Measurements from ENCODE around the gene MUC20. TPM values are rescaled to one million over a fixed set of nuclear protein-coding genes. Genes with fewer than 3 reads are reported as not detected.
"Not testable (repeated sequence)": the region's sequence is repeated elsewhere in the genome, so short reads cannot be mapped to it uniquely, and the experiment has no call there.

The MUC20 gene
- total RNA-seq (2021), result 0.33 TPM in 1 of 2 replicates, not detected in the other
- long read RNA-seq, result 0 reads

DNA sequence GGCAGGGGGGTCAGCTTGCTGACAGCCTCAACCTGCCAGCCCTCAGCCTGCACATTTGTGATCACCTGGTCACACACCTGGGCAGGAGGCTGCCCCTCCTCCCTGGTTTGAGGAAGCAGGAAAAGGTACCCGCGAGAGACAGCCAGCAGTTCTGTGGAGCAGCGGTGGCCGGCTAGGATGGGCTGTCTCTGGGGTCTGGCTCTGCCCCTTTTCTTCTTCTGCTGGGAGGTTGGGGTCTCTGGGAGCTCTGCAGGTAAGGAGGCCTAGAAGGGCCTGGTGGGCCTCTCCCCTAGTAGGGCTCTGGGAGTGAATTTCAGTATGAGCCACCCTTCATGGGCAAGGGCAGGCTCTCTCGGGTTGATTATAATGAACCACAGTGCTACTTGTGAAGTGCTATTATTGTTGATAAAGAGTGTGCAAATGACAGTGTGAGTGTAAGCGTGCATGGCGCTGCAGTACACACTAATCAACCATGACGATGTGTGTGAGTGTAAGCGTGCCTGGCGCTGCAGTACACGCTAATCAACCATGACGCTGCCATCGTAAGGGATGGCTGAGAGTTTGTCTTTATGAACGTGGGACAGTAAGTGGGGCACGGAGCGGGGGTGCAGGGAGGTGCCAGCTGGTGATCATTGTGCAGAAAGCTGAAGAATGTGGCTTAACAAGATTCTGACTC lies at the start of gene MUC20:
Gene MUC20, plus strand, starts transcription at position 148 of the 676 bp plus-strand sequence. Its CDS starts 30 bp downstream, at position 178.
- Mint-ChIP-seq H3K27me3 (ENCODE audit: low read depth) (peaks cover 22% of the 10 kb centered on the region), H3K4me1 (peaks cover 34 to 36% of the 10 kb centered on the region in 2 experiments)
- H3K56ac ChIP-seq (ENCODE audit: insufficient read length, low read depth, low read length); H3K27ac Mint-ChIP-seq; H3K23me2 ChIP-seq (ENCODE audit: insufficient read length, low read depth, low read length, poor library complexity, severe bottlenecking); H3K79me1 ChIP-seq (ENCODE audit: insufficient read depth, low read depth, low read length, poor library complexity, severe bottlenecking); H3K9ac ChIP-seq (ENCODE audit: extremely low read depth, insufficient read length, low read length); H3K36me3 Mint-ChIP-seq (ENCODE audit: insufficient read depth in 1 of 3, low read depth in 3 of 3); H2AK5ac ChIP-seq (ENCODE audit: insufficient read length, low read length); H3K9me3 Mint-ChIP-seq; H2BK20ac ChIP-seq (ENCODE audit: low read depth, low read length, poor library complexity, severe bottlenecking); H4K5ac ChIP-seq (ENCODE audit: insufficient read length, low read depth, low read length); H2BK5ac ChIP-seq (ENCODE audit: insufficient read length, low read length); H4K20me1 ChIP-seq (ENCODE audit: control insufficient read depth, insufficient read depth, insufficient read length); H4K91ac ChIP-seq (ENCODE audit: insufficient read length, low read depth, low read length); H3K9me3 ChIP-seq (ENCODE audit: control insufficient read depth, low read depth, low read length); DNase-seq; H3K4me1 ChIP-seq (ENCODE audit: insufficient read depth, low read length); H2BK12ac ChIP-seq (ENCODE audit: insufficient read length, low read depth, low read length); H3K4ac ChIP-seq (ENCODE audit: low read depth, low read length); H3K14ac ChIP-seq (ENCODE audit: insufficient read depth, low read length); H3K27me3 ChIP-seq (ENCODE audit: insufficient read depth, low read length); H3K4me3 Mint-ChIP-seq; H3K27ac ChIP-seq (ENCODE audit: insufficient read length, low read depth, low read length); H3K79me2 ChIP-seq (ENCODE audit: insufficient read depth, low read length); H3K4me2 ChIP-seq (ENCODE audit: insufficient read depth, insufficient read length, low read length); H2BK15ac ChIP-seq (ENCODE audit: low read depth, low read length); H4K8ac ChIP-seq (replicated peaks; ENCODE audit: insufficient read length, low read depth, low read length); H3K23ac ChIP-seq (ENCODE audit: insufficient read length, low read depth, low read length); H2BK120ac ChIP-seq (ENCODE audit: low read depth, low read length, poor library complexity, severe bottlenecking); H3T11ph ChIP-seq (ENCODE audit: low read length); H2AFZ ChIP-seq (ENCODE audit: low read length): not testable (repeated sequence)
- no CpG with 5 or more reads among the region's 16 CpGs for WGBS (ENCODE audit: extremely low coverage, insufficient read length, low lambda C conversion rate)
- peak within 1 kb of the TSS; percentile 34 for H3K18ac ChIP-seq (ENCODE audit: insufficient read length, low read depth, low read length)

DNA sequence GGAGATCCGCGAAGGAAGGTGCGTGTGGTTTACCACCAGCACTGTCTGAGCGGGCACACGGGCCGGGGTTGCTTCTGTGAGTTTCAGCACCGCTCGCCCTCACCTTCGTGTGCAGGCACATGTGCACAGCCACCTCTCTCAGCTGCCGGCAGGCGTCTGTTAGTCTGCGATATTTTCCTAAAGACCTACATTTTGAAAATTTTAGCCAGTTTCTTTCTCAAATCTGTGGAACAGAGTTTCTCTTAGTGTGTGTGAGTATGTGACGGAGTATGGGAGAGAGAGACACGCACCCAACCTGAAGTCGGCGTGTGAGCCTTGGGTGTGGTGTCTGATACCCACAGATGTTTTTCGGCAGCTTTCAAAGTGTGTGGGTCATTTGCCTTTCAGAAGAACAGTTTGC lies 49.5 kb upstream of the MUC20 start:
- not testable (repeated sequence) for H2BK120ac ChIP-seq (ENCODE audit: low read depth, low read length, poor library complexity, severe bottlenecking); H3K4me2 ChIP-seq (ENCODE audit: insufficient read depth, insufficient read length, low read length); H3K14ac ChIP-seq (ENCODE audit: insufficient read depth, low read length); H4K8ac ChIP-seq (replicated peaks; ENCODE audit: insufficient read length, low read depth, low read length); H2BK5ac ChIP-seq (ENCODE audit: insufficient read length, low read length); H2AFZ ChIP-seq (ENCODE audit: low read length); H3K27me3 ChIP-seq (ENCODE audit: insufficient read depth, low read length); H3K27ac Mint-ChIP-seq; H2AK5ac ChIP-seq (ENCODE audit: insufficient read length, low read length); H3K9ac ChIP-seq (ENCODE audit: extremely low read depth, insufficient read length, low read length); H2BK15ac ChIP-seq (ENCODE audit: low read depth, low read length); H3K9me3 Mint-ChIP-seq; H3K79me2 ChIP-seq (ENCODE audit: insufficient read depth, low read length); H4K91ac ChIP-seq (ENCODE audit: insufficient read length, low read depth, low read length); H3K79me1 ChIP-seq (ENCODE audit: insufficient read depth, low read depth, low read length, poor library complexity, severe bottlenecking); H3K27ac ChIP-seq (ENCODE audit: insufficient read length, low read depth, low read length); H4K20me1 ChIP-seq (ENCODE audit: control insufficient read depth, insufficient read depth, insufficient read length); H3K27me3 Mint-ChIP-seq (ENCODE audit: low read depth); H4K5ac ChIP-seq (ENCODE audit: insufficient read length, low read depth, low read length); H3K18ac ChIP-seq (ENCODE audit: insufficient read length, low read depth, low read length); H3K9me3 ChIP-seq (ENCODE audit: control insufficient read depth, low read depth, low read length); H3K4me3 Mint-ChIP-seq; H3T11ph ChIP-seq (ENCODE audit: low read length); H3K56ac ChIP-seq (ENCODE audit: insufficient read length, low read depth, low read length); DNase-seq; H3K4me1 ChIP-seq (ENCODE audit: insufficient read depth, low read length); H3K4me1 Mint-ChIP-seq; H2BK12ac ChIP-seq (ENCODE audit: insufficient read length, low read depth, low read length); H2BK20ac ChIP-seq (ENCODE audit: low read depth, low read length, poor library complexity, severe bottlenecking); H3K23ac ChIP-seq (ENCODE audit: insufficient read length, low read depth, low read length); H3K4ac ChIP-seq (ENCODE audit: low read depth, low read length); H3K23me2 ChIP-seq (ENCODE audit: insufficient read length, low read depth, low read length, poor library complexity, severe bottlenecking)
- peaks cover 14 to 43% (median 26%) of the 10 kb centered on the region in 3 experiments; a peak in 6 of 7 replicates for H3K36me3 Mint-ChIP-seq (ENCODE audit: insufficient read depth in 1 of 3, low read depth in 3 of 3)
- WGBS (ENCODE audit: extremely low coverage, insufficient read length, low lambda C conversion rate), result no CpG with 5 or more reads among the region's 17 CpGs

All from H9 (cell line).